ENCODE measurements around the gene PLXNB3.

DNA sequence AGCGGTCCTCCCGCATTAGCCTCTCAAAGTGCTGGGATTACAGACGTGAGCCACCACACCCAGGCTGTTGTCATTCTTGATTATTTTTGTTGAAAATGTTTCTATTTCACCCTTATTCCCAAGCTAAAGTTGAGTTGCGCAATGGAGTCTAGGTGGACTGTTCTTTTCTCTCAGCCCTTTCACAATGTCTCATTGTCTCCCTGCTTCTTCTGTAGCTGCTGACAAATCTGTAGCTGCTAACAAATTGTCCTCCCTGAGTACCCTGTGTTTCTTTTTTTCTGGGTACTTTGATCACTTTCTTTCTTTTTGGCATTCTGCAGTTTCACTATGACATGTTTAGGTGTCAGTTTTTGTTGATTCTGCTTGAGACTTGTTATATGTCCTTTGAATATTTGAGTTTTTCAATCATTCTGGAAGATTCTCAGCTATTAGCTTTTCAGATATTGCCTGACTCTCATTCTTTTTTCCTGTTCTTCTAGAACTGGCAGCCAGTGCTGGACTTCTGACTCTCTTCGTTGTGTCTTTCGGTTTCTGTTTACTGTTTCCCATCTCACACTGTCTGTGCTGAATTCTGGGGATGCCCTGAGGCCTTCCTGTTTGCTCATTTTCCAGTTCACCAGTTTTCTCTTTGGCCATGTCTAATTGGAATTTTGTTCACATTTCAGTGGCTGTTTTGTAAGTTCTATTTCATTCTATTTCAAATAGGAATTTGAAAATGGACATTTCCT, 32.8 kb upstream of the PLXNB3 start:
- no peak for TF ChIP-seq ZNF232 (CRISPR knock-in tag; IDR thresholded peaks at IDR 0.05; ENCODE audit: borderline replicate concordance)
- no peak for TF ChIP-seq EEA1 (CRISPR knock-in tag; IDR thresholded peaks at IDR 0.05; ENCODE audit: borderline replicate concordance)
- TF ChIP-seq ZNF605 (CRISPR knock-in tag; IDR thresholded peaks at IDR 0.05): no peak
- TF ChIP-seq, protein P1, sequence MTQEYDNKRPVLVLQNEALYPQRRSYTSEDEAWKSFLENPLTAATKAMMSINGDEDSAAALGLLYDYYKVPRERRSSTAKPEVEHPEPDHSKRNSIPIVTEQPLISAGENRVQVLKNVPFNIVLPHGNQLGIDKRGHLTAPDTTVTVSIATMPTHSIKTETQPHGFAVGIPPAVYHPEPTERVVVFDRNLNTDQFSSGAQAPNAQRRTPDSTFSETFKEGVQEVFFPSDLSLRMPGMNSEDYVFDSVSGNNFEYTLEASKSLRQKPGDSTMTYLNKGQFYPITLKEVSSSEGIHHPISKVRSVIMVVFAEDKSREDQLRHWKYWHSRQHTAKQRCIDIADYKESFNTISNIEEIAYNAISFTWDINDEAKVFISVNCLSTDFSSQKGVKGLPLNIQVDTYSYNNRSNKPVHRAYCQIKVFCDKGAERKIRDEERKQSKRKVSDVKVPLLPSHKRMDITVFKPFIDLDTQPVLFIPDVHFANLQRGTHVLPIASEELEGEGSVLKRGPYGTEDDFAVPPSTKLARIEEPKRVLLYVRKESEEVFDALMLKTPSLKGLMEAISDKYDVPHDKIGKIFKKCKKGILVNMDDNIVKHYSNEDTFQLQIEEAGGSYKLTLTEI (CRISPR knock-in tag; conservative IDR thresholded peaks at IDR 0.05): no peak
- TF ChIP-seq ZNF556 (CRISPR knock-in tag; IDR thresholded peaks at IDR 0.05; ENCODE audit: borderline replicate concordance): no peak
- TF ChIP-seq CHD4 (IDR thresholded peaks at IDR 0.05; ENCODE audit: borderline replicate concordance, low read length): no peak
- no peak for TF ChIP-seq CTCF (CRISPR knock-in tag; IDR thresholded peaks at IDR 0.05)
- TF ChIP-seq EP300 (IDR thresholded peaks at IDR 0.05; ENCODE audit: low read depth in 2 of 2, low read length in 2 of 2): no peak
- TF ChIP-seq EP300 (CRISPR knock-in tag; IDR thresholded peaks at IDR 0.05; ENCODE audit: borderline replicate concordance): no peak

Measured in HepG2 (cell line).